NCI-H82 treated with DMSO at 0.1 percent for 48 hours (cell line): ENCODE data around the gene SCFD2.
"Not testable (repeated sequence)": the region's sequence is repeated elsewhere in the genome, so short reads cannot be mapped to it uniquely, and the experiment has no call there.

Experiments used
- DNase-seq: peaks from one replicate; lab custom pipeline; 2025; ENCODE audit not compliant: unreplicated experiment; lab: John Stamatoyannopoulos, UW

SCFD2 gene

GRCh38 chr4:53240573-53240972 is 125.3 kb downstream of the SCFD2 start:
- DNase-seq = no peak

- not testable (repeated sequence) for DNase-seq
Observed at GRCh38 chr4:53238352-53238751, 127.5 kb downstream of the SCFD2 start.

- DNase-seq = not testable (repeated sequence)
Observed at GRCh38 chr4:53237811-53238210, 128.1 kb downstream of the SCFD2 start.

- not testable (repeated sequence) for DNase-seq
Observed at GRCh38 chr4:53236624-53237023, 129.2 kb downstream of the SCFD2 start.

- no peak for DNase-seq
Observed at GRCh38 chr4:53235547-53235946, 130.3 kb downstream of the SCFD2 start.

GRCh38 chr4:53234669-53235068 is 131.2 kb downstream of the SCFD2 start:
- DNase-seq = no peak

GRCh38 chr4:53234111-53234510 is 131.8 kb downstream of the SCFD2 start:
- DNase-seq = no peak

GRCh38 chr4:53233114-53233795 is 132.6 kb downstream of the SCFD2 start:
- no peak for DNase-seq

- DNase-seq = no peak
Observed at GRCh38 chr4:53232371-53232770, 133.5 kb downstream of the SCFD2 start.

- no peak for DNase-seq
Observed at GRCh38 chr4:53228036-53228435, 137.8 kb downstream of the SCFD2 start.

- DNase-seq = no peak
Observed at GRCh38 chr4:53227451-53227850, 138.4 kb downstream of the SCFD2 start.

- DNase-seq = no peak
Observed at GRCh38 chr4:53221832-53222480, 143.9 kb downstream of the SCFD2 start.

- DNase-seq = not testable (repeated sequence)
Observed at GRCh38 chr4:53219148-53219547, 146.7 kb downstream of the SCFD2 start.

GRCh38 chr4:53208753-53209152 is 157.1 kb downstream of the SCFD2 start:
- no peak for DNase-seq

GRCh38 chr4:53205970-53206369 is 159.9 kb downstream of the SCFD2 start:
- no peak for DNase-seq

GRCh38 chr4:53199356-53199755 is 166.5 kb downstream of the SCFD2 start:
- DNase-seq = no peak

GRCh38 chr4:53197772-53198142 is 168.1 kb downstream of the SCFD2 start:
- DNase-seq = no peak

- DNase-seq = peak; percentile 13
Observed at GRCh38 chr4:53196882-53197771, 168.7 kb downstream of the SCFD2 start.

- DNase-seq = peak; percentile 34
Observed at GRCh38 chr4:53195815-53196661, 169.8 kb downstream of the SCFD2 start.

GRCh38 chr4:53194727-53195126 is 171.1 kb downstream of the SCFD2 start:
- DNase-seq = peak; percentile 39

- peak; percentile 17 for DNase-seq
Observed at GRCh38 chr4:53193111-53193510, 172.8 kb downstream of the SCFD2 start.
